ENCODE measurements around the gene CSNK1G1. TPM values are rescaled to one million over a fixed set of nuclear protein-coding genes. Genes with fewer than 3 reads are reported as not detected.

Gene CSNK1G1
- total RNA-seq, 1 donor from 2014 or later: 19.8 TPM

GRCh38 chr15:64237677-64238076, 118.3 kb downstream of the CSNK1G1 start:
- ATAC-seq (no peak), DNase-seq (no peak)
- Histone ChIP-seq H3K4me3 (no peak overlapping the region), H3K27ac (no peak overlapping the region), H3K36me3 (no peaks in the 10 kb centered on the region), H3K27me3 (no peaks in the 10 kb centered on the region), H3K9me3 (no peaks in the 10 kb centered on the region), H3K4me1 (no peaks in the 10 kb centered on the region)
- intact Hi-C loops (cut with DNase I): no loop called here
- TF ChIP-seq CTCF (IDR thresholded peaks at IDR 0.05): no peak

GRCh38 chr15:64236156-64236894, 119.6 kb downstream of the CSNK1G1 start:
- Histone ChIP-seq H3K4me3 (no peak overlapping the region), H3K4me1 (no peaks in the 10 kb centered on the region), H3K9me3 (no peaks in the 10 kb centered on the region), H3K36me3 (no peaks in the 10 kb centered on the region), H3K27ac (no peak overlapping the region), H3K27me3 (no peaks in the 10 kb centered on the region)
- DNase-seq (no peak), ATAC-seq (no peak)
- no peak for TF ChIP-seq CTCF (IDR thresholded peaks at IDR 0.05)
- intact Hi-C loops (cut with DNase I): no loop called here

- no peaks in the 10 kb centered on the region for H3K4me1 ChIP-seq
- TF ChIP-seq CTCF (IDR thresholded peaks at IDR 0.05): no peak
- ATAC-seq: no peak
- no peaks in the 10 kb centered on the region for H3K36me3 ChIP-seq
- no peaks in the 10 kb centered on the region for H3K9me3 ChIP-seq
- H3K27me3 ChIP-seq: no peaks in the 10 kb centered on the region
- DNase-seq: no peak
- intact Hi-C loops (cut with DNase I): no loop called here
- H3K4me3 ChIP-seq: no peak overlapping the region
- no peak overlapping the region for H3K27ac ChIP-seq
Measured at GRCh38 chr15:64235552-64235951, 120.4 kb downstream of the CSNK1G1 start.

- Histone ChIP-seq H3K4me1 (no peaks in the 10 kb centered on the region), H3K36me3 (no peaks in the 10 kb centered on the region), H3K4me3 (no peak overlapping the region), H3K27me3 (no peaks in the 10 kb centered on the region), H3K27ac (no peak overlapping the region), H3K9me3 (no peaks in the 10 kb centered on the region)
- no peak for ATAC-seq
- TF ChIP-seq CTCF (IDR thresholded peaks at IDR 0.05): no peak
- intact Hi-C loops (cut with DNase I): no loop called here
- DNase-seq: no peak
Measured at GRCh38 chr15:64233299-64233698, 122.7 kb downstream of the CSNK1G1 start.

GRCh38 chr15:64232400-64232799, 123.6 kb downstream of the CSNK1G1 start:
- ATAC-seq (peak; percentile 36), DNase-seq (no peak)
- no peaks in the 10 kb centered on the region for H3K4me1 ChIP-seq
- no peaks in the 10 kb centered on the region for H3K36me3 ChIP-seq
- H3K27me3 ChIP-seq: no peaks in the 10 kb centered on the region
- intact Hi-C loops (cut with DNase I): no loop called here
- H3K4me3 ChIP-seq: no peak overlapping the region
- no peak overlapping the region for H3K27ac ChIP-seq
- no peaks in the 10 kb centered on the region for H3K9me3 ChIP-seq
- TF ChIP-seq CTCF (IDR thresholded peaks at IDR 0.05): no peak

Data from upper lobe of right lung (tissue), 1 donor.